ENCODE measurements around the gene JMJD4.

- TF ChIP-seq POLR2A (IDR thresholded peaks at IDR 0.05) (no peak), CTCF (IDR thresholded peaks at IDR 0.05) (no peak)
Observed at GRCh38 chr1:227777646-227778045, 42.5 kb upstream of the JMJD4 start.

Measured in adrenal gland (tissue), 5 donors.